ENCODE data around the gene RPS6KA2.
"Not testable (repeated sequence)": the region's sequence is repeated elsewhere in the genome, so short reads cannot be mapped to it uniquely, and the experiment has no call there.

RPS6KA2 gene

DNA sequence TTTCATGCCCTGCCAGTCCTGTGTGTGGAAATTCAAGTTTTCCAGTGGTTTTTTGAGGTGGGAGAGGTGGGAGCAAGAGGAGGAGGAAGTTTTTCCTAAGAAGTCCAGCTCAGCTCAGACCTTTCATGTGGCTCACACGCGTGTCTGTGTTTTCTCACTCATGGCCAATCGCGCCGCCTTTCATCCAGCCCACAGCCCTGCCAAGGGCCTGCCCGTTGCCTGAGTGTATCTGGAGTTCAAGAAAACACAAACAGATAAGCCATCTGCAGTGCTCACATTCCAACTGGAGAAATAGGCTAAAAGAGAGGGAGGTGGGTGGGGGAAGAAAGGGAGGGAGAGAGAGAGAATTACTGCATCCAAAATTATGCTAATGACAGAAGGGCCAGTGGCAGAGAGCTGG is 231.7 kb downstream of the RPS6KA2 start:
- DNase-seq (ENCODE audit: low read depth), result no peak

GRCh38 chr6:166394036-166394892 is 232.8 kb downstream of the RPS6KA2 start:
- no peak for DNase-seq (ENCODE audit: low read depth)

DNA sequence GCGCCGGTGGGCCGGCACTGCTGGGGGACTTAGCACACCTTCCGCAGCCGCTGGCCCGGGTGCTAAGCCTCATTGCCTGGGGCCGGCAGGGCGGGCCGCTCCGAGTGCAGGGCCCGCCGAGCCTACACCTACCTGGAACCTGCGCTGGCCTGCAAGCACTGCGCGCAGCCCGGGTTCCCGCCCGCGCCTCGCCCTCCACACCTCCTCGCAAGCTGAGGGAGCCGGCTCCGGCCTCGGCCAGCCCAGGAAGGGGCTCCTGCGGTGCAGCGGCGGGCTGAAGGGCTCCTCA is 233.6 kb downstream of the RPS6KA2 start:
- no peak for DNase-seq (ENCODE audit: low read depth)

DNA sequence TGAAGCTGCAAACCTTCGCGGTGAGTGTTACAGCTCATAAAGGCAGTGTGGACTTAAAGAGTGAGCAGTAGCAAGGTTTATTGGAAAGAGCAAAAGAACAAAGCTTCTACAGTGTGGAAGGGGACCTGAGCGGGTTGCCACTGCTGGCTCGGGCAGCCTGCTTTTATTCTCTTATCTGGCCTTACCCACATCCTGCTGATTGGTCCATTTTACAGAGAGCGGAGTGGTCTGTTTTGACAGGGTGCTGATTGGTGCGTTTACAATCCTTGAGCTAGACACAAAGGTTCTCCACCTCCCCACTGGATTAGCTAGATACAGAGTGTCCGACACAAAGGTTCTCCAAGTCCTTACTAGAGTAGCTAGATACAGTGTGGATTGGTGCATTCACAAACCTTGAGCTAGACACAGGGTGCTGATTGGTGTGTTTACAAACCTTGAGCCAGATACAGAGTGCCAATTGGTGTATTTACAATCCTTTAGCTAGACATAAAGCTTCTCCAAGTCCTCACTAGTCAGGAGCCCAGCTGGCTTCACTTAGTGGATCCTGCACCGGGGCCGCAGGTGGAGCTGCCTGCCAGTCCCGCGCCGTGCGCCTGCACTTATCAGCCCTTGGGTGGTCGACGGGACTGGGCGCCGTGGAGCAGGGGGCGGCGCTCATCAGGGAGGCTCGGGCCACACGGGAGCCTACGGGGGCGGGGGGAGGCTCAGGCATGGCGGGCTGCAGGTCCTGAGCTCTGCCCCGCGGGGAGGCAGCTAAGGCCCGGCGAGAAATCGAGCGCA is 234.1 kb downstream of the RPS6KA2 start:
- DNase-seq (ENCODE audit: low read depth), result not testable (repeated sequence)

- DNase-seq (ENCODE audit: low read depth), result no peak
Observed at GRCh38 chr6:166389119-166389518, 237.9 kb downstream of the RPS6KA2 start.

GRCh38 chr6:166388290-166389004 is 238.6 kb downstream of the RPS6KA2 start:
- DNase-seq (ENCODE audit: low read depth), result no peak

DNA sequence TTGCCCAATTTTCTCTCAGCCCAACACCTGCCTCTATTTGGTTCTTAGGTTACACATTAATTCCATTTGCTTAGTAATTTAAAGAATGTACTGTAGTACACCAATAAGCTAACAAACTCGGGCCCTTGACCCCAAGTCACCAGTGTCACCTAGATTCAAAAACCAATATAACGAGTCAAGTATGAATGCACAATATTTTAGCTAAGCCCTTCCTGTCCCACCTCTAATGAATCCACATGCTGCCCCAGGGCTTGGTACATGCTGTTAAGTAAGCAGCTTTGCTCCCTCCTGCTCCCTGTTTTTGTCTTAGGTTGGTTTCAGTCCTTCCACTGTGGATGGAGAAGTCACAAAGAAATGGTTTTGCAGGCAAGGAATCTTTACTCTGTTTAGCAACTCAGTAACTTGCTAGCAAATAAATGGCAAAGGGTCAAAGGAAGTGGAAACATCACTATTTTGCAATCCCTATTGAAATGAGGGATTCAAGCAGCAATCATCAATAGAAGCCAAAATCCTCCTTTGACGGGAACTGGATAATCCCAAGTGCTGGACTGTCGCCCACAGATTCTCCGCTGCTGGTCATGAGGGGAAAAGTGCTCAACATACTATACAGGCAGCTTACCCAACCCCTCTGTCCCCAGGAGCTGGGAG is 239.3 kb downstream of the RPS6KA2 start:
- no peak for DNase-seq (ENCODE audit: low read depth)

DNA sequence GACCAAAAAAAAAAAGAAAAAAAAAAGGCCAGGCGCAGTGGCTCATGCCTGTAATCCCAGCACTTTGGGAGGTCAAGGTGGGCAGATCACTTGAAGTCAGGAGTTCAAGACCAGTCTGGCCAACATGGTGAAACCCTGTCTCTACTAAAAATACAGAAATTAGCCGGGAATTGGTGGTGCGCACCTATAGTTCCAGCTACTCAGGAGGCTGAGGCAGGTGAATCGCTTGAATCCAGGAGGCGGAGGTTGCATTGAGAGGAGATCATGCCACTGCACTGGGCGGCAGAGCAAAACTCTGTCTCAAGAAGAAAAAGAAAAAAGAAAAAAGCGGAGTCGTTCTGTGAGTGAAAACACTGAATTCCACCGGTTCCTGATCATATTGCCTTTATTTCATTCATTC is 240.0 kb downstream of the RPS6KA2 start:
- DNase-seq (ENCODE audit: low read depth), result not testable (repeated sequence)

- no peak for DNase-seq (ENCODE audit: low read depth)
Observed at GRCh38 chr6:166386111-166386510, 240.9 kb downstream of the RPS6KA2 start.

- peak; percentile 22 for DNase-seq (ENCODE audit: low read depth)
Observed at GRCh38 chr6:166383802-166384363, 243.2 kb downstream of the RPS6KA2 start.

DNA sequence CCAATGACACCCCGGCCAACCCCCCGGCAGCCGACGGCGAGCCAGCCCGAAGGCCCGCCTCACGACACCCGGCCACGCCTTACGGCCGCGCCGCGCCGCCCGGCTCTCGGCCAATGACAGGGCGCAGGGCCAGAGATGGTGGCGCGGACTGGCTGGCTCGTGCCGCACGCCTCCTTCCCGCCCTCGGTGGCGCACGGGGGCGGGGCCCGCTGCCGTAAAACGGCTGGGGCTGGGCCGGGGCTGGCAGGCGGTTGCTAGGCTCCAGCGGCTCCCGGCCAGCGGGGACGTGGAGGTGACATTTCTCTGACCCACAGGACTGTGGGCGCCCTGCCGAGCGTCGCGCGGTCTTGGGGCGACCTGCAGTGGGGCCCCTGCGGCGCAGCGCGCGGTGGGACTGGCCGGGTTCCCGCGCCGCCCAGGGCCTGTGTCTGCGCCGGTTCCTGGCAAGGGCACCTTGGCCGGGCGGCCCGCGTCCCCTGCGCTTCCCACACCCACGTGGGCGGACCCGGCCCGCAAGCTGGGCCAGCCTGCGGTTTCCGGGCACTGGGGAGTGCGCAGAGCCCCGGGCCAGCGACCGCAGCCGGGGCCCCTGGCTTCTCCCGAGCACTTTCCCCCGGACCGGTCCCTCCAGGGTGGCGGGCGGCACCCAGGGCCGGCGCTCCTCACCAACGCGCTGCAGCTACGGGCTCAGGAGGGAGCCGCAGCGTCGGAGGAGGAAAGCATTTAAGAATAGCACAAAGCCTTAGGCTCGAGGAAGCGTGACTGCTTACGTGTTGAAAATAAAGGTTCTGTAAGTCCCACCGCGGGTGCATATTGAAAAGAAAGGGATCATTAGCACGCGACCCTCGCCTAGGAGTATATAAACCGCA is 243.9 kb downstream of the RPS6KA2 start, which contains the start of gene MPC1:
Gene MPC1 (minus strand): TSS at position 8 of the 869 bp plus-strand sequence. CDS start 64 bp downstream, outside the sequence.
- peak; percentile 97 for DNase-seq (ENCODE audit: low read depth)

DNA sequence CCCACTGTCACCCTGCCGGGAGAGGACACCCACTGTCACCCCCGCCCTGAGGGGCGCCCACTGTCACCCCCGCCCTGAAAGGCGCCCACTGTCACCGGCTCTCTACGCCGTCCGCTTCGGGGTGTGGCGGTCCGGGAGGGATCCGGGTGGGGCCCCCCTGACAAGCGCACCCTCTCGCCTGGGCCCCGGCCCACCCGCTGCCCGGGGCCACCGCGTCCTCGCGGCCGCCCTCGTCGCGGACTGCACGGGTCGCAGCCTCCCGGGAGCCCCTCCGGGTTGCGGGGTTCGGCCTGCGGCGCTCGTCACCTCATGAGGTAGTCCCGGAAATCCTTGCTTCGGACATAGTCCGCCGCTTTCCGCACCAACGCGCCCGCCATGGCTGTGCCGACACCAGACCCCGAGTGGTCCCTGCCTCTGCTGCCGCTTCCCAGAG is 244.5 kb downstream of the RPS6KA2 start:
- no peak for DNase-seq (ENCODE audit: low read depth)

GRCh38 chr6:166381733-166382499 is 245.1 kb downstream of the RPS6KA2 start:
- DNase-seq (ENCODE audit: low read depth), result peak; percentile 74

GRCh38 chr6:166381381-166381732 is 245.7 kb downstream of the RPS6KA2 start:
- DNase-seq (ENCODE audit: low read depth), result no peak

GRCh38 chr6:166379800-166380199 is 247.3 kb downstream of the RPS6KA2 start:
- DNase-seq (ENCODE audit: low read depth), result no peak

- no peak for DNase-seq (ENCODE audit: low read depth)
Observed at GRCh38 chr6:166379103-166379586, 247.9 kb downstream of the RPS6KA2 start.

- no peak for DNase-seq (ENCODE audit: low read depth)
Observed at GRCh38 chr6:166377721-166378120, 249.3 kb downstream of the RPS6KA2 start.

DNA sequence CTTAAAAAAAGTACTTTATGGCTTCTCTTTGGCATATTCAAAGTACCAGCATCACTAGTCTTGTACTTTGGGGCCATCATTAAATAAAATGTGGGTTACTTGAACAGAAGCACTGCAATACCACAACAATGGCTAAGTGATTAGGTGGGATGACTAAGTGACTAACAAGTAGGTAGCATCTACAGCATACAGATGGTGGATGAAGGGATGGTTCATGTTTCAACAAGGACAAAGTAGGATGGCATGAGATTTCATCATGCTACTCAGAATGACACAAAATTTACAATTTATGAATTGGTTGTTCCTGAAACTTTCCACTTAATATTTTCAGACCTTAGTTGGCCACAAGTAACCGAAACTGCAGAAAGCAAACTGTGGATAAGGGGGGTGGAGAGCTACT is 252.0 kb downstream of the RPS6KA2 start:
- DNase-seq (ENCODE audit: low read depth), result no peak

GRCh38 chr6:166370489-166370888 is 256.6 kb downstream of the RPS6KA2 start:
- DNase-seq (ENCODE audit: low read depth), result no peak

- no peak for DNase-seq (ENCODE audit: low read depth)
Observed at GRCh38 chr6:166369782-166370181, 257.3 kb downstream of the RPS6KA2 start.

Measured in activated T-cell treated with anti-CD3 and anti-CD28 coated beads for 48 hours (primary cell).